ES-I3 (cell line): ENCODE results near the gene RAB6C.
"Not testable (repeated sequence)": the region's sequence is repeated elsewhere in the genome, so short reads cannot be mapped to it uniquely, and the experiment has no call there.

ENCODE experiments used
- H3K36me3 ChIP-seq: 2 replicates; pipeline ENCODE4 v1.6.1; 2013; ENCODE audit warnings: mild to moderate bottlenecking, low read length, control low read depth, moderate library complexity; ENCODE audit not compliant: insufficient read depth
- H3K4me1 ChIP-seq: 2 replicates; pipeline ENCODE4 v1.6.1; 2013; ENCODE audit warnings: mild to moderate bottlenecking, control low read depth, low read length; ENCODE audit not compliant: insufficient read depth
- H3K9ac ChIP-seq: 2 replicates; pipeline ENCODE4 v1.6.1; 2013; ENCODE audit warnings: low read depth, mild to moderate bottlenecking, low read length, moderate library complexity
- H3K9me3 ChIP-seq: 2 replicates; pipeline ENCODE4 v1.6.1; 2013; ENCODE audit warnings: mild to moderate bottlenecking, low read length, moderate library complexity; ENCODE audit not compliant: control insufficient read depth, insufficient read depth

The RAB6C gene

GRCh38 chr2:129975016-129975774 is 4.3 kb upstream of the RAB6C start:
- H3K9me3 ChIP-seq: no peaks in the 10 kb centered on the region

GRCh38 chr2:129976969-129977368 is 2.5 kb upstream of the RAB6C start:
- H3K36me3 ChIP-seq, H3K9me3 ChIP-seq, H3K9ac ChIP-seq, H3K4me1 ChIP-seq: not testable (repeated sequence)

More at GRCh38 chr2:129975016-129975774, 4.3 kb upstream of the RAB6C start:
- H3K36me3 ChIP-seq: no peaks in the 10 kb centered on the region
- H3K4me1 ChIP-seq: no peaks in the 10 kb centered on the region
- no peak overlapping the region for H3K9ac ChIP-seq

- H3K36me3 ChIP-seq: no peaks in the 10 kb centered on the region
- H3K9ac ChIP-seq: no peak overlapping the region
- H3K9me3 ChIP-seq: no peaks in the 10 kb centered on the region
- no peaks in the 10 kb centered on the region for H3K4me1 ChIP-seq
Observed at GRCh38 chr2:129977986-129978385, 1.5 kb upstream of the RAB6C start.

GRCh38 chr2:129980246-129980645 is 780 bp downstream of the RAB6C start:
- not testable (repeated sequence) for H3K9me3 ChIP-seq, H3K4me1 ChIP-seq, H3K36me3 ChIP-seq
- peak overlapping the region; percentile 31; the same call in 1 of the 2 replicates for H3K9ac ChIP-seq

GRCh38 chr2:129981689-129982088 is 2.2 kb downstream of the RAB6C start:
- not testable (repeated sequence) for H3K9ac ChIP-seq, H3K36me3 ChIP-seq, H3K4me1 ChIP-seq, H3K9me3 ChIP-seq

- Histone ChIP-seq H3K36me3 (no peaks in the 10 kb centered on the region), H3K9ac (no peak overlapping the region), H3K9me3 (no peaks in the 10 kb centered on the region), H3K4me1 (no peaks in the 10 kb centered on the region)
Observed at GRCh38 chr2:129984426-129984825, 5.0 kb downstream of the RAB6C start.

GRCh38 chr2:129992415-129993006 is 13.0 kb downstream of the RAB6C start:
- not testable (repeated sequence) for H3K36me3 ChIP-seq, H3K4me1 ChIP-seq, H3K9me3 ChIP-seq
- H3K9ac ChIP-seq: peak overlapping the region; percentile 53; the same call in 1 of the 2 replicates

- H3K4me1 ChIP-seq, H3K36me3 ChIP-seq, H3K9me3 ChIP-seq: not testable (repeated sequence)
- H3K9ac ChIP-seq: peak overlapping the region; percentile 53; the same call in 1 of the 2 replicates
Observed at GRCh38 chr2:129993151-129993550, 13.7 kb downstream of the RAB6C start.

- H3K36me3 ChIP-seq, H3K9me3 ChIP-seq, H3K9ac ChIP-seq, H3K4me1 ChIP-seq: not testable (repeated sequence)
Observed at GRCh38 chr2:129996657-129997237, 17.3 kb downstream of the RAB6C start.

- H3K9ac ChIP-seq, H3K36me3 ChIP-seq, H3K9me3 ChIP-seq, H3K4me1 ChIP-seq: not testable (repeated sequence)
Observed at GRCh38 chr2:129998771-129999170, 19.3 kb downstream of the RAB6C start.

GRCh38 chr2:130005862-130006261 is 26.4 kb downstream of the RAB6C start:
- not testable (repeated sequence) for H3K36me3 ChIP-seq, H3K4me1 ChIP-seq, H3K9me3 ChIP-seq
- H3K9ac ChIP-seq: peak overlapping the region; percentile 24; the same call in 1 of the 2 replicates

- not testable (repeated sequence) for H3K9me3 ChIP-seq, H3K4me1 ChIP-seq, H3K36me3 ChIP-seq, H3K9ac ChIP-seq
Observed at GRCh38 chr2:130016701-130017100, 37.2 kb downstream of the RAB6C start.

GRCh38 chr2:130019402-130019801 is 39.9 kb downstream of the RAB6C start:
- H3K9ac ChIP-seq: no peak overlapping the region
- no peaks in the 10 kb centered on the region for H3K4me1 ChIP-seq
- H3K9me3 ChIP-seq: no peaks in the 10 kb centered on the region
- no peaks in the 10 kb centered on the region for H3K36me3 ChIP-seq

GRCh38 chr2:130020069-130020468 is 40.6 kb downstream of the RAB6C start:
- not testable (repeated sequence) for H3K9me3 ChIP-seq, H3K36me3 ChIP-seq, H3K4me1 ChIP-seq, H3K9ac ChIP-seq

GRCh38 chr2:130025931-130026330 is 46.5 kb downstream of the RAB6C start:
- H3K4me1 ChIP-seq, H3K9ac ChIP-seq, H3K36me3 ChIP-seq, H3K9me3 ChIP-seq: not testable (repeated sequence)
